Adrenal gland (tissue), 12 donors: Measurements from ENCODE around the gene NIPAL4. TPM values are rescaled to one million over a fixed set of nuclear protein-coding genes. Genes with fewer than 3 reads are reported as not detected.

Experiments used
- DNase-seq, 7 donors: peaks; one replicate each; pipeline ENCODE4 v3.0.0-alpha.2; 2019 to 2020
- H3K27ac ChIP-seq, 5 donors: fragments of 200-600 bp; sonication (generic) in 4 of 5; 1 replicate in 3 of 5; 2 replicates in 2 of 5; pipeline versions ENCODE4 v1.5.1 to v1.8.0; 2016 to 2020; ENCODE audit warnings: mild to moderate bottlenecking in 1 of 5
- H3K27me3 ChIP-seq: fragments of 200-600 bp; 2 replicates; pipeline ENCODE4 v1.8.0; 2021
- H3K36me3 ChIP-seq, 2 donors: fragments of 200-600 bp; replicated peaks in 1 of 2; 1 replicate in 1 of 2; 2 replicates in 1 of 2; pipeline versions ENCODE4 v1.5.1 to v1.8.0; 2018 to 2022
- H3K4me1 ChIP-seq, 2 donors: fragments of 200-600 bp; replicated peaks in 1 of 2; 1 replicate in 1 of 2; 2 replicates in 1 of 2; pipeline versions ENCODE4 v1.5.1 to v1.8.0; 2018 to 2021
- H3K4me3 ChIP-seq, 4 donors: fragments of 200-600 bp; sonication (generic) in 3 of 4; one replicate each; pipeline ENCODE4 v1.5.1; 2016 to 2018
- H3K9me3 ChIP-seq, 3 donors: fragments of 200-600 bp; sonication (generic) in 1 of 3; replicated peaks in 1 of 3; 1 replicate in 2 of 3; 2 replicates in 1 of 3; pipeline versions ENCODE4 v1.5.1 to v1.8.0; 2016 to 2021
- POLR2A ChIP-seq, 2 donors: fragments of 450-650 bp; IDR thresholded peaks; one replicate each; pipeline ENCODE4 v1.6.1; 2017; ENCODE audit warnings: antibody characterized with exemption in 2 of 2, mild to moderate bottlenecking in 2 of 2, moderate library complexity in 1 of 2
- WGBS, 4 donors: extraction: QIAGEN DNeasy Blood & Tissue Kit in 2 of 4; methylation state at CpG; one replicate each; pipeline versions ENCODE4 v1.1.5 to v1.1.7; 2013 to 2017; 5-methylcytosine and 5-hydroxymethylcytosine counted together
- intact Hi-C, 2 donors: fragments of 100-400 bp; cut with DNase I; formaldehyde crosslinking; loops; one replicate each; pipeline versions ENCODE4 v1.14.1 to v1.15.0; 2022 to 2023
- polyA plus RNA-seq, 3 donors: library from polyadenylated mRNA; stranded (reverse); fragments of 200-250 nt in 2 of 3; fragments of 350-450 nt in 1 of 3; fragmentation: Illumina TruSeq in 1 of 3; extraction: RNeasy Lipid Tissue Mini Kit (QIAGEN cat#74804) in 1 of 3; gene quantifications; one replicate each; pipeline ENCODE4 v1.2.3, GENCODE V29; 2013 to 2014
- total RNA-seq, 9 donors: library from RNA; depleted of rRNA in 4 of 9; stranded (reverse); fragments of >200 nt in 4 of 9; fragments of 120-200 nt in 1 of 9; fragmentation: NEBNext Ultra II Directional in 1 of 9; extraction: Animal tissue kit (Norgen Biotek cat#: 25700) in 1 of 9; gene quantifications; one replicate each; pipeline versions ENCODE4 v1.1.0 to v1.2.4, GENCODE V29; 2013 to 2023
- TF ChIP-seq, protein P1 (sequence below), 6 experiments: fragments of 450-650 bp in 4 of 6; fragments of 200-600 bp in 2 of 6; sonication (generic) in 1 of 6; IDR thresholded peaks; 1 replicate in 5 of 6; 2 replicates in 1 of 6; pipeline versions ENCODE4 v1.5.1 to v1.8.0; 2016 to 2021; ENCODE audit warnings: antibody characterized with exemption in 6 of 6, mild to moderate bottlenecking in 2 of 6, moderate library complexity in 1 of 6
- donor health status: healthy with polysubstance abuse.
- donor health status: Bipolar disorder and iron deficiency.
- donor health status: DM: yes; HTN: yes; CAD: no.
- donor health status: DM: no; HTN: no; CAD: no.
- donor health status: DM: no; HTN: no; CAD: no.
- donor health status: DM: yes; HTN: yes; CAD: no.

NIPAL4 gene
- total and polyA plus RNA-seq, 12 donors = 0.08 to 0.20 (median 0.12) TPM; not detected in 8

DNA sequence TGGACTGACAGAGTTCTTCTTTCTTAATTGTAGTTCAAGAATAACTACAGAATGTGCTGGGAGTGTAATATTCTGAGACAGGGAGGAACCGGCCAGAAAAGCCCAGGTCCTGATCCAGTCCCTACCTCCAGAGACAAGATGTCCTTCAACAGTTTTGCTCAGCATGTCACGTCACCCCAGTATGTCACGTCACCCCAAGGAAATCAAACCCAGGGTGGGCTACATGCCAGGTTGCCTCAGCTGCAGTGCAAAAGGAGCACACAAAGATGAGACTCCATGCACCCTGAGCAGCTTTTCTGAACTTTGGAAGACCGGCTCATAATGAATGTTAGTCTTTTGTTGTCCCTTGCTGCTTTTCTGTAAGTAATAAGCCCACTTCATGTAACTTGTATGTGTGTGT lies 25.9 kb upstream of the NIPAL4 start:
- Histone ChIP-seq H3K4me3 (no peak overlapping the region), H3K9me3 (no peaks in the 10 kb centered on the region), H3K36me3 (no peaks in the 10 kb centered on the region), H3K27ac (no peak overlapping the region), H3K27me3 (no peaks in the 10 kb centered on the region), H3K4me1 (no peaks in the 10 kb centered on the region)
- intact Hi-C loops = loop anchor here in 1 of 2 donors (10.0 kb wide), 1 partner anchor 281 kb away; no protein-coding TSS in a partner anchor
- DNase-seq = peak in 1 of 7 donors; percentile 29
- TF ChIP-seq POLR2A (IDR thresholded peaks at IDR 0.05) = no peak
- TF ChIP-seq, protein P1, sequence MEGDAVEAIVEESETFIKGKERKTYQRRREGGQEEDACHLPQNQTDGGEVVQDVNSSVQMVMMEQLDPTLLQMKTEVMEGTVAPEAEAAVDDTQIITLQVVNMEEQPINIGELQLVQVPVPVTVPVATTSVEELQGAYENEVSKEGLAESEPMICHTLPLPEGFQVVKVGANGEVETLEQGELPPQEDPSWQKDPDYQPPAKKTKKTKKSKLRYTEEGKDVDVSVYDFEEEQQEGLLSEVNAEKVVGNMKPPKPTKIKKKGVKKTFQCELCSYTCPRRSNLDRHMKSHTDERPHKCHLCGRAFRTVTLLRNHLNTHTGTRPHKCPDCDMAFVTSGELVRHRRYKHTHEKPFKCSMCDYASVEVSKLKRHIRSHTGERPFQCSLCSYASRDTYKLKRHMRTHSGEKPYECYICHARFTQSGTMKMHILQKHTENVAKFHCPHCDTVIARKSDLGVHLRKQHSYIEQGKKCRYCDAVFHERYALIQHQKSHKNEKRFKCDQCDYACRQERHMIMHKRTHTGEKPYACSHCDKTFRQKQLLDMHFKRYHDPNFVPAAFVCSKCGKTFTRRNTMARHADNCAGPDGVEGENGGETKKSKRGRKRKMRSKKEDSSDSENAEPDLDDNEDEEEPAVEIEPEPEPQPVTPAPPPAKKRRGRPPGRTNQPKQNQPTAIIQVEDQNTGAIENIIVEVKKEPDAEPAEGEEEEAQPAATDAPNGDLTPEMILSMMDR (IDR thresholded peaks at IDR 0.05) = no peak
- WGBS, 4 donors = 71 to 82% (median 73%) methylated on average over 4 of the region's 4 CpGs

DNA sequence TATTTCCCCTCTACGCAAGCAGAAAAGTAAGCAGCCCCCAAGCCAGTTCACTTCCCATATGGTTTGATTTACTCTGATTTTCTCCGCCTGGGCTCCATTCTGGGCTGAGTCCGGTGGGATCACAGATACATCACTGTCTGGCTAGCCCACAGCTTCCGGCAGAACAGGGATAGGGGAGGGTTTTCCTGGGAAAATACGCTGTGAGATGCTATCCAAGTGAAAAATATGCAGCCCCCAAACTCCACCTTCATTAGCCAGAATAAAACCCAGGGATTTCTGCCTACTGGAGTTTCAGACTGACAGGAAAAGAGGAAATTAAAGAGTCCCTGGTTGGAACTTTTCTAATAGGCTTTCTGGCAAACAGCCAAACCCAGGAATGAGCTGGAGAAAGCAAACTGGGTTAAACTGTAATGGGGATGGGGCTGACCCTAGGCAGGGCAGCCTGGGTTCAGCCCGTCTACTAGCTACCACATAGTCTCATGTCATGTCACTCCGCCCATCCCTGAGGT lies 16.9 kb upstream of the NIPAL4 start:
- Histone ChIP-seq H3K4me3 (no peak overlapping the region), H3K4me1 (no peaks in the 10 kb centered on the region), H3K36me3 (no peaks in the 10 kb centered on the region), H3K9me3 (no peaks in the 10 kb centered on the region), H3K27me3 (no peaks in the 10 kb centered on the region), H3K27ac (no peak overlapping the region)
- no peak for DNase-seq
- TF ChIP-seq, protein P1 (IDR thresholded peaks at IDR 0.05) = no peak
- no peak for TF ChIP-seq POLR2A (IDR thresholded peaks at IDR 0.05)
- intact Hi-C loops = no loop called here
- WGBS, 4 donors = 49 to 71% (median 59%) methylated on average over 7 of the region's 7 CpGs

DNA sequence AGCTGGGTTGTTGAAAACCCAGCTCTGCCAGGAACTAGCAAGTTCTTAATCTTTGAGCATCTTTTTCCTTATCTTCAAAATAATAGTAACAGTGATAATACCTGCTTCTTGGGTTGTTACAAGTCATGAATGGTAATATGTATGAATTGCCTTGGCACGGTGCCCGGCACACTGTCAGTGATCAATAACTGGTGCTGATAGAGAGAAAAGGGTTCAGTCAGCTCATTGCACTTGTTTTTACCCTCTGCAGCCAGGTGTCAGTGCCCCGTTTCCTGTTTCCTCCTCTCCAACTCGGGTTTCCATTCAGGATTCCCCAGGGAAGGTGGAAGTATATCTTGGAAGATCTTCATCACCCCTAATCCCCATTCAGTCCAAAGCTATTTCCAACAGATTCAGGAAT lies 15.8 kb upstream of the NIPAL4 start:
- 58 to 66% (median 60%) methylated on average over 4 of the region's 4 CpGs for WGBS, 4 donors
- Histone ChIP-seq H3K27ac (no peak overlapping the region), H3K36me3 (no peaks in the 10 kb centered on the region), H3K4me1 (no peaks in the 10 kb centered on the region), H3K4me3 (no peak overlapping the region), H3K27me3 (no peaks in the 10 kb centered on the region), H3K9me3 (no peaks in the 10 kb centered on the region)
- intact Hi-C loops = no loop called here
- TF ChIP-seq POLR2A (IDR thresholded peaks at IDR 0.05) = no peak
- TF ChIP-seq, protein P1 (IDR thresholded peaks at IDR 0.05) = no peak
- DNase-seq = no peak

DNA sequence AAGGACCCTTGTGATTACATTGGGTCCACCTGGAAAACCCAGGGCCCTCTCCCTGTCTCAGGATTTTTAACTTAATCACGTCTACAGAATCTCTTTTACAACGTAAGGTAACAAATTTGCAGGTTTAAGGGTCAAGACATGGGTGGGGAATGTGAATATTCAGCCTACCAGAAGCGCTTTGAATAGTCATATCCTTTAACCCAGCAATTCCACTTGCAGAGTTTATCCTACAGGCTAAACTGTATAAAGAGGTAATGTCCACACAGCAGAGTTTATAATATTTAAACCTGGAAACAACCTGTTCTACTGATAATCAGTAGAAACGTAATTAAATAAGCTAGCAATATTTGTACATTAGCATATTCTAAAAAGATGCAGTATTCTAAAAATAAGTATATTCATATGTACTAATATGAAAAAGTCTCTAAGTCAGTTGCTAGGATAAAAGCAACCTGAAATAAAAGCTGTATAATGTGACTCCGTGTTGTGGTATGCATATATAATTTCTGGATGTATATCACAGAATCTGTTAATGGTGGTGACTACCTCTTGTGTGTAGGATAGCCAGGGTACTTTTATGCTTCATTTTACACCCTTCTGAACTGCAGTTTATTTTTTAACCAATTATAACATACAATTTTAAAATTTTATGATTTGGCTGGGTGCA lies 14.1 kb upstream of the NIPAL4 start:
- Histone ChIP-seq H3K9me3 (no peaks in the 10 kb centered on the region), H3K4me3 (no peak overlapping the region), H3K27ac (no peak overlapping the region), H3K27me3 (no peaks in the 10 kb centered on the region), H3K36me3 (no peaks in the 10 kb centered on the region), H3K4me1 (no peaks in the 10 kb centered on the region)
- TF ChIP-seq, protein P1 (IDR thresholded peaks at IDR 0.05) = no peak
- TF ChIP-seq POLR2A (IDR thresholded peaks at IDR 0.05) = no peak
- 79 to 82% (median 80%) methylated on average over 5 of the region's 5 CpGs for WGBS, 4 donors
- intact Hi-C loops = no loop called here
- DNase-seq = no peak
